HepG2 (cell line): ENCODE results near the gene HOXA13. TPM values are rescaled to one million over a fixed set of nuclear protein-coding genes. Genes with fewer than 3 reads are reported as not detected.

ENCODE experiments used
- CTCF ChIP-seq: sonication (generic); formaldehyde crosslinking; IDR thresholded peaks from 2 replicates; pipeline ENCODE4 v1.5.0; 2020; ENCODE audit warnings: mild to moderate bottlenecking, missing genetic modification reagents, moderate library complexity
- DMAP1 ChIP-seq: IDR thresholded peaks from 2 replicates; pipeline ENCODE4 v1.6.1; 2016
- GABPB1 ChIP-seq: IDR thresholded peaks from 2 replicates; pipeline ENCODE4 v1.6.1; 2016; ENCODE audit warnings: mild to moderate bottlenecking, missing genetic modification reagents, moderate library complexity, missing compliant biosample characterization
- HOXA9 ChIP-seq: sonication (generic); formaldehyde crosslinking; IDR thresholded peaks from 2 replicates; pipeline ENCODE4 v1.8.1; 2022; ENCODE audit warnings: missing genetic modification reagents, mild to moderate bottlenecking, moderate library complexity, borderline replicate concordance
- KAT7 ChIP-seq: IDR thresholded peaks from 2 replicates; pipeline ENCODE4 v1.6.1; 2018; ENCODE audit warnings: borderline replicate concordance, missing compliant biosample characterization
- KLF16 ChIP-seq, 2 experiments: sonication (generic) in 1 of 2; formaldehyde crosslinking in 1 of 2; IDR thresholded peaks; 2 replicates each; pipeline versions ENCODE4 v1.6.1 to v1.8.0; 2016 to 2023; ENCODE audit warnings: missing genetic modification reagents in 2 of 2, missing compliant biosample characterization in 1 of 2
- KMT2B ChIP-seq: IDR thresholded peaks from 2 replicates; pipeline ENCODE4 v1.6.1; 2016; ENCODE audit warnings: missing genetic modification reagents, missing compliant biosample characterization
- MATR3 ChIP-seq: sonication (generic); formaldehyde crosslinking; IDR thresholded peaks from 2 replicates; pipeline ENCODE4 v1.4.0; 2020; ENCODE audit warnings: missing genetic modification reagents
- MEIS2 ChIP-seq: sonication (generic); formaldehyde crosslinking; IDR thresholded peaks from 2 replicates; pipeline ENCODE4 v1.9.0; 2021; ENCODE audit warnings: mild to moderate bottlenecking, missing genetic modification reagents
- NPAS2 ChIP-seq: sonication (generic); formaldehyde crosslinking; IDR thresholded peaks from 2 replicates; pipeline ENCODE4 v1.8.0; 2022; ENCODE audit warnings: mild to moderate bottlenecking, missing genetic modification reagents, borderline replicate concordance
- PRDM4 ChIP-seq: sonication (generic); formaldehyde crosslinking; IDR thresholded peaks from 2 replicates; pipeline ENCODE4 v1.9.0; 2021; ENCODE audit warnings: missing genetic modification reagents, borderline replicate concordance
- RBFOX2 ChIP-seq: fragments of 200-400 bp; formaldehyde crosslinking; IDR thresholded peaks from 2 replicates; pipeline ENCODE4 v1.6.1; 2017; ENCODE audit warnings: low read depth, mild to moderate bottlenecking, low read length
- ZMAT3 ChIP-seq: sonication (generic); formaldehyde crosslinking; conservative IDR thresholded peaks from 2 replicates; pipeline ENCODE4 v1.7.0; 2021; ENCODE audit warnings: missing genetic modification reagents
- ZNF407 ChIP-seq: sonication (generic); formaldehyde crosslinking; IDR thresholded peaks from one replicate; pipeline ENCODE4 v1.5.1; 2020; ENCODE audit warnings: mild to moderate bottlenecking, missing genetic modification reagents; ENCODE audit errors: not compliant biosample characterization
- ZSCAN9 ChIP-seq: IDR thresholded peaks from 2 replicates; pipeline ENCODE4 v1.6.1; 2016; ENCODE audit warnings: borderline replicate concordance
- ZZZ3 ChIP-seq: sonication (generic); formaldehyde crosslinking; IDR thresholded peaks from 2 replicates; pipeline ENCODE4 v1.4.0; 2020; ENCODE audit warnings: missing genetic modification reagents, mild to moderate bottlenecking, borderline replicate concordance
- polyA plus RNA-seq, 8 experiments: library from polyadenylated mRNA; depleted of rRNA in 3 of 8; stranded (reverse) in 7 of 8; unstranded in 1 of 8; fragments of >200 nt; fragmentation: Illumina TruSeq in 4 of 8; extraction: Trizol in 4 of 8; gene quantifications; 2 replicates each; pipeline versions ENCODE4 v1.2.1 to v1.2.3, GENCODE V29; 2011 to 2016; ENCODE audit warnings: low read depth in 4 of 8, missing spikeins in 1 of 8, mixed read lengths in 1 of 8; ENCODE audit not compliant: insufficient read depth in 1 of 8
- total RNA-seq, 5 experiments: library from RNA; depleted of rRNA; stranded (reverse); fragments of >200 nt; fragmentation: Illumina TruSeq; extraction: Trizol; gene quantifications; 2 replicates each; pipeline ENCODE4 v1.2.3, GENCODE V29; 2016; ENCODE audit warnings: low read depth in 1 of 5

Gene HOXA13
- total and polyA plus RNA-seq, 2 of the 13 experiments (the other 11 are each of a cell fraction or from before 2014, with no cell fraction given) = 0.01 to 0.04 TPM

- TF ChIP-seq MATR3 (CRISPR knock-in tag) (no peak), NPAS2 (CRISPR knock-in tag) (no peak), RBFOX2 (peak; percentile 64), ZZZ3 (0 out of 2 replicates have a peak, but pooled peaks have one; percentile 69), ZSCAN9 (peak; percentile 44; the same call in 1 of the 2 replicates), KMT2B (CRISPR knock-in tag) (peak; percentile 61; the same call in 1 of the 2 replicates), CTCF (CRISPR knock-in tag) (peak; percentile 90), GABPB1 (CRISPR knock-in tag) (peak; percentile 59), ZNF407 (CRISPR knock-in tag) (peak; percentile 73), DMAP1 (CRISPR knock-in tag) (peak; percentile 17; the same call in 1 of the 2 replicates), ZMAT3 (CRISPR knock-in tag) (peak; percentile 65; the same call in 1 of the 2 replicates), MEIS2 (CRISPR knock-in tag) (no peak), KLF16 (CRISPR knock-in tag; IDR thresholded peaks at IDR 0.05) (no peak), PRDM4 (CRISPR knock-in tag) (no peak), KAT7 (CRISPR knock-in tag) (peak; percentile 59), HOXA9 (0 out of 2 replicates have a peak, but pooled peaks have one; percentile 49)
Measured at GRCh38 chr7:27150568-27151340, 49.1 kb downstream of the HOXA13 start (continued).
